Chondrocyte (in vitro differentiated cells): ENCODE data around the gene APP. TPM values are rescaled to one million over a fixed set of nuclear protein-coding genes. Genes with fewer than 3 reads are reported as not detected.

Source experiments
- DNase-seq: peaks from one replicate; pipeline ENCODE4 v3.0.0; 2021; ENCODE audit warnings: mixed read lengths, low spot score
- H3K27ac Mint-ChIP-seq: one replicate; pipeline ENCODE4 v1.8.0; 2021; ENCODE audit warnings: mild to moderate bottlenecking, moderate library complexity, mixed read lengths; ENCODE audit not compliant: unreplicated experiment
- H3K27me3 Mint-ChIP-seq: 2 replicates; pipeline ENCODE4 v1.8.0; 2021; ENCODE audit warnings: low read depth, mixed read lengths
- H3K36me3 Mint-ChIP-seq: 2 replicates; pipeline ENCODE4 v1.8.0; 2021; ENCODE audit warnings: low read depth, mixed read lengths
- H3K4me1 Mint-ChIP-seq: 2 replicates; pipeline ENCODE4 v1.8.0; 2021; ENCODE audit warnings: low read depth, mild to moderate bottlenecking, mixed read lengths
- H3K4me3 Mint-ChIP-seq: one replicate; pipeline ENCODE4 v1.8.0; 2021; ENCODE audit warnings: mild to moderate bottlenecking, moderate library complexity, mixed read lengths; ENCODE audit not compliant: unreplicated experiment
- H3K9me3 Mint-ChIP-seq: 2 replicates; pipeline ENCODE4 v1.8.0; 2021; ENCODE audit warnings: low read depth, mixed read lengths
- total RNA-seq: library from RNA; stranded (reverse); gene quantifications from 3 replicates; pipeline ENCODE4 v1.2.1, GENCODE V29; 2021
- TF ChIP-seq, protein P1 (sequence below): fragments of 200-600 bp; sonication (generic); IDR thresholded peaks from 2 replicates; pipeline ENCODE4 v1.5.0; 2021; ENCODE audit warnings: antibody characterized with exemption, mild to moderate bottlenecking, moderate library complexity

The APP gene
- total RNA-seq, 1 donor from 2014 or later, result 442 TPM

DNA sequence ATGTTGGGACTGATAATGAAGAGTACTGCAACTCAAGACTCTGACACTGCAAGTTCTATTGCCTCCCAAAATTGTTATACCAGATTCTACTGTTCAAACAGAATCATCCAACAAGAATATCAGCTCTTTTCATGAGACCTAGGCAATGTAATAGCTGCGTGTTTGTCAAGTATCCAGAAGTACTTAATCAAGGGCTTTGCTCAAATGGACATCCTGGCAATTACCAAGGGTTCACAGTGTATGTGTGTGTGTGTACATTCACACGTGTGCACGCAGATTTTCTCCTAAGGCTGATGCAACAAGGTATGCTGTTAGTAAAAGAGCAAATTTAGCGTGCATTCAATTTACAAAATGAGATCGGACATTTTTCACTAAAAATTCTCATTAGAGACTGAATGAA is 261.2 kb downstream of the APP start:
- Mint-ChIP-seq H3K4me3 (no peak overlapping the region), H3K27ac (no peak overlapping the region), H3K36me3 (peaks cover 6% of the 10 kb centered on the region), H3K27me3 (no peaks in the 10 kb centered on the region), H3K9me3 (no peaks in the 10 kb centered on the region), H3K4me1 (peaks cover 24% of the 10 kb centered on the region)
- no peak for DNase-seq
- TF ChIP-seq, protein P1, sequence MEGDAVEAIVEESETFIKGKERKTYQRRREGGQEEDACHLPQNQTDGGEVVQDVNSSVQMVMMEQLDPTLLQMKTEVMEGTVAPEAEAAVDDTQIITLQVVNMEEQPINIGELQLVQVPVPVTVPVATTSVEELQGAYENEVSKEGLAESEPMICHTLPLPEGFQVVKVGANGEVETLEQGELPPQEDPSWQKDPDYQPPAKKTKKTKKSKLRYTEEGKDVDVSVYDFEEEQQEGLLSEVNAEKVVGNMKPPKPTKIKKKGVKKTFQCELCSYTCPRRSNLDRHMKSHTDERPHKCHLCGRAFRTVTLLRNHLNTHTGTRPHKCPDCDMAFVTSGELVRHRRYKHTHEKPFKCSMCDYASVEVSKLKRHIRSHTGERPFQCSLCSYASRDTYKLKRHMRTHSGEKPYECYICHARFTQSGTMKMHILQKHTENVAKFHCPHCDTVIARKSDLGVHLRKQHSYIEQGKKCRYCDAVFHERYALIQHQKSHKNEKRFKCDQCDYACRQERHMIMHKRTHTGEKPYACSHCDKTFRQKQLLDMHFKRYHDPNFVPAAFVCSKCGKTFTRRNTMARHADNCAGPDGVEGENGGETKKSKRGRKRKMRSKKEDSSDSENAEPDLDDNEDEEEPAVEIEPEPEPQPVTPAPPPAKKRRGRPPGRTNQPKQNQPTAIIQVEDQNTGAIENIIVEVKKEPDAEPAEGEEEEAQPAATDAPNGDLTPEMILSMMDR, result no peak

DNA sequence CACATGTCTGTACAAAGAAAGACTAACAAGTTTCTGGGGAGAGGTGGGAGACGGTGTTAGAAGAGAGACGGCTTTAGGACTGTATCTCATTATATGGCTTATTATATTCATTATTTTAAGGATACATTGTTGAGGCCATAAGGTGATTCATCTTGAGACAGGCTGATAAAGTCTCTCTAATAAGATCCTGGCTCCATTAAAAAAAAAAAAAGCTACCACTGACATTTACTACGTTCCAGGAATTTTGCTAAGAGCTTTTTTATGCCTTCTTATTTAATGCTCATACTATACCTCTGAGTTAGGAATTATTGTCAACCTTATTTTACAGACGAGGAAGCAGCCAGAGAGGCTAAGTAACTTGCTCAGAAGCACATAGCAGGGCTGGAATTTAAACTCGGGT is 262.1 kb downstream of the APP start:
- Mint-ChIP-seq H3K27ac (no peak overlapping the region), H3K4me1 (peaks cover 17% of the 10 kb centered on the region), H3K4me3 (no peak overlapping the region), H3K36me3 (peaks cover 6% of the 10 kb centered on the region), H3K9me3 (no peaks in the 10 kb centered on the region), H3K27me3 (no peaks in the 10 kb centered on the region)
- TF ChIP-seq, protein P1, result no peak
- no peak for DNase-seq

DNA sequence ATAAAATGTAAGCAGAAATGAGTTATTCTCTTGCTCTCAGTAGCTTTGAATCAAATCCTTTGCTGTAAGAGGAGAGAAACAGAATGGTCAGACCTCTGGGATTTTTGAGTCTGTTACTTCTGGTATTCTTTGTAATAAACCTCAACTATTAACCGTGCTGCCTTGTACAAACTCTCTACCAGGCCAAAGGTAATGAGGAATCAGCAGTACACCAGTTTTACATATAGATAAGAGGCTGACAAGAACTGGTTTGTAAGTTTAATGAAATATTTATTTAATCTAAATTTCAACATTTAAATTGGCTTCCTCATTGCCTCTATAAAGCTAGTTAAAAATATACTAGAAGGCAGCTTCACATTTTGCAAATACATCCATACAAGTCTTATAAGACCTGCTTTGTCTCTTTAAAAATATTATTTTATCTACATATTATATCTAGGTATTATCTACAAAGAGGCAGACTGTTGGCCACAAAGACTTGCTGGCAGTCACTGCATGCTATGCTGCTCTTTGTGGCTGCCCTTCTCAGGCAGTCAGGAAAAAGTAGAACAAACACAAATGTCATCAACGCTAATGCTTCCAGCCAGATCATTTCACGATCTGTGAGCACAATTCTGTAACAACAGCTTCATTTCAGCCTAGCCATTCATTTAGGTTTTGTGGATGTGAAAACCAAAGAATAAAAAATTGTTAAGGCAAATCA is 262.8 kb downstream of the APP start:
- H3K4me3 Mint-ChIP-seq, result no peak overlapping the region
- H3K27me3 Mint-ChIP-seq, result no peaks in the 10 kb centered on the region
- no peak for DNase-seq
- H3K27ac Mint-ChIP-seq, result no peak overlapping the region
- H3K9me3 Mint-ChIP-seq, result no peaks in the 10 kb centered on the region
- H3K4me1 Mint-ChIP-seq, result peaks cover 14% of the 10 kb centered on the region
- TF ChIP-seq, protein P1, result no peak
- peaks cover 6% of the 10 kb centered on the region for H3K36me3 Mint-ChIP-seq

DNA sequence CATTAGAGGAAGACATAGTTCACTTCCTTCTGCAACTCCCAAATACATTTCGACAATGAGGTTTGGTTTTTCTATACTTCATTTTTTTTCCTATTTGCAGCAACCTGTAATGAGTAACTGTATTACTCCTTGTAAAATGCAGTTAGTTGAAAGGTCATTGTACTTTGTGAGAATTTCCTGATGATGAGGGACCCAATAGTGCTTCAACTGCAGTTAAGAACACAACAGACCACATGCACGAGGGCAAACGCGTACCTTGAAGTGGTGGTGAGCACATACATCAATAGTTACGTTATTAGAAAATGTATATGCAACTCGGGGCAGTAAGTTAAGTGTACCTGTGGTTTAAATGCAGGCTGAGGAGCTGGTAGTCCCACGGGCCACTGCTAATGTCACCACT is 264.0 kb downstream of the APP start:
- Mint-ChIP-seq H3K4me1 (peaks cover 3% of the 10 kb centered on the region), H3K27me3 (no peaks in the 10 kb centered on the region), H3K36me3 (peaks cover 8% of the 10 kb centered on the region), H3K27ac (no peak overlapping the region), H3K4me3 (no peak overlapping the region), H3K9me3 (no peaks in the 10 kb centered on the region)
- TF ChIP-seq, protein P1, result no peak
- no peak for DNase-seq

DNA sequence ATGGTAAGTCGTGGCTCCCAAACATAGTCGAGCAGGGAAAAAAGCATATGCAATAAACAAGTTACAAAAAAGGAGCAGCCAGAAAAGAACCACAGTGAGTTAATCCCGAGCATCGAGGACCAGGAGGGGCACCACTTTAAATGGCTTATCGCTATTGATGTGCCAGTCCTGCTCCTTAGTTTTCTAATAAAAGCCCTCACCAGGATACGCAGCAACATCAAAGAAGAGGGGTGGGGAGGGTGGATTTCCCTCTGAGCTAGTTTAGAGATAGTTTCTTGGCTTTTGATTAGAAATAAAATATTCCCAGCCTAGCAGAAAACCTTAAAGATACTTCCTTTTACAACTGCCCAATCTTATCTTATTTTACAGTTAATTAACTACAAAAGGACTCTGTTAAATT is 265.4 kb downstream of the APP start:
- H3K36me3 Mint-ChIP-seq, result peaks cover 6% of the 10 kb centered on the region
- TF ChIP-seq, protein P1, result no peak
- H3K4me1 Mint-ChIP-seq, result peaks cover 2% of the 10 kb centered on the region
- no peak overlapping the region for H3K4me3 Mint-ChIP-seq
- H3K27ac Mint-ChIP-seq, result no peak overlapping the region
- H3K9me3 Mint-ChIP-seq, result no peaks in the 10 kb centered on the region
- no peaks in the 10 kb centered on the region for H3K27me3 Mint-ChIP-seq
- no peak for DNase-seq
